ENCODE data around the gene STING1. TPM values are rescaled to one million over a fixed set of nuclear protein-coding genes. Genes with fewer than 3 reads are reported as not detected.
"Not testable (repeated sequence)": the region's sequence is repeated elsewhere in the genome, so short reads cannot be mapped to it uniquely, and the experiment has no call there.

The STING1 gene
- total RNA-seq, 2 donors from 2014 or later = 151 to 160 TPM

DNA sequence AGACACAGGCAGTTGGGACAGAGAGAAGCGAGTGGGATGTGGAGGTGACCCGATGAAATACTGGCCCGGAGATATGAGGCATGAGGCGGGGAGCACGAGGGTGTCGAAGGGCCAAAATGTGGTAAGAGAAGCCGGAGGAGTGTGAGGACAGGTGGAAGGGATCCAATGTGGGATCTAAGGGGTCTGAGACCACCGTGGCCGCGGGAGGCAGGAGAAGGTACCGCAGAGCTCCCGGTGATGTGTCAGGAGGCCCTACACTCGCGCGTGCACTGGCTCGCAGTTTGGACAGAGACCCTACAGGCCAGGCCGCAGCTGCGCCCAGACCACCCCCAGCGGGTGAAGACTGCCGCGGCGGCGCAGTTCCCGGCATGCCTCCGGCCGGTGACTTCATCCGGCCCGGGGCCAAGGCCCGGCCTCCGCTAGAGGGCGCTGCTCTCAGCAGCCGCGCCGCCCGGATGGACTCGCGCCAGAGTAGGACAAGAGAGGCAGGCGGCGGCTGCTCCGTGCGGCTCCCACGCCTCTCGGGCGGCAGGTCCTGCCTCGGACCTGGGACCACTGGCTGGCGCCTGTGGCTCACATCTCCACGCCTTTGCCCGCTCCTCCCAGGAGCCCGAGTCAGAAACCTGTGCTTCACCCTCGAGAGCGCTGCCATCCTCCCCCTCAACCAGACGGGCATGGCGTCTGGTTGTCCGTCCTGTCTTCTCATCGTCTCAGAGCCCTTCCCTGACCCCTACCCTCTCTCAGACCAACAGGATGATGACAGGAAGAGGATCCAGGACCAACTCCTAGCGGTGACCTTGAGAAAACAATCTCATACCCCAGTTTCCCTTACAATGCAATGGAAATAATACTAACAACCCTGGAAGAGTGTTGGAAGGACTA lies 35.4 kb upstream of the STING1 start:
- ATAC-seq = peak; percentile 97
- Mint-ChIP-seq H3K4me1 (peaks cover 19% of the 10 kb centered on the region), H3K36me3 (ENCODE audit: low read depth) (peaks cover 2% of the 10 kb centered on the region), H3K27me3 (peaks cover 10% of the 10 kb centered on the region), H3K4me3 (peak overlapping the region; percentile 94), H3K27ac (peak overlapping the region; percentile 92)
- DNase-seq = peak; percentile 82 to 92 (median 89)
- H3K9me3 ChIP-seq (ENCODE audit: control insufficient read depth, low read length, poor library complexity, severe bottlenecking) = no peaks in the 10 kb centered on the region

DNA sequence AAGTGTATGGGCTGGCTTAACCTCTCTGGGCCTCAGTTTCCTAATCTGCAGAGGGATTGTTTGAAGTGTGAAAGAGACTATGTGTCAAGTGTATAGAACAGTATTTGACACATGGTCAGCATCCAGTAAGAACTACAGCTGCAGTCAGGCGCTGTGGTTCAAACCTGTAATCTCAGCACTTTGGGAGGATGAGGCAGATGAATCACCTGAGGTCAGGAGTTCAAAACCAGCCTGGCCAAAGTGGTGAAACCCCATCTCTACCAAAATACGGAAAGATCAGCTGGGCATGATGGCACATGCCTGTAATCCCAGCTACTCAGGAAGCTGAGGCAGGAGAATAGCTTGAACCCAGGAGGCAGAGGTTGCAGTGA lies 31.9 kb upstream of the STING1 start:
- Mint-ChIP-seq H3K27me3 (peaks cover 6% of the 10 kb centered on the region), H3K4me1 (peaks cover 43% of the 10 kb centered on the region), H3K27ac (no peak overlapping the region), H3K36me3 (ENCODE audit: low read depth) (peaks cover 2% of the 10 kb centered on the region), H3K4me3 (no peak overlapping the region)
- no peak for ATAC-seq
- no peaks in the 10 kb centered on the region for H3K9me3 ChIP-seq (ENCODE audit: control insufficient read depth, low read length, poor library complexity, severe bottlenecking)
- no peak for DNase-seq

DNA sequence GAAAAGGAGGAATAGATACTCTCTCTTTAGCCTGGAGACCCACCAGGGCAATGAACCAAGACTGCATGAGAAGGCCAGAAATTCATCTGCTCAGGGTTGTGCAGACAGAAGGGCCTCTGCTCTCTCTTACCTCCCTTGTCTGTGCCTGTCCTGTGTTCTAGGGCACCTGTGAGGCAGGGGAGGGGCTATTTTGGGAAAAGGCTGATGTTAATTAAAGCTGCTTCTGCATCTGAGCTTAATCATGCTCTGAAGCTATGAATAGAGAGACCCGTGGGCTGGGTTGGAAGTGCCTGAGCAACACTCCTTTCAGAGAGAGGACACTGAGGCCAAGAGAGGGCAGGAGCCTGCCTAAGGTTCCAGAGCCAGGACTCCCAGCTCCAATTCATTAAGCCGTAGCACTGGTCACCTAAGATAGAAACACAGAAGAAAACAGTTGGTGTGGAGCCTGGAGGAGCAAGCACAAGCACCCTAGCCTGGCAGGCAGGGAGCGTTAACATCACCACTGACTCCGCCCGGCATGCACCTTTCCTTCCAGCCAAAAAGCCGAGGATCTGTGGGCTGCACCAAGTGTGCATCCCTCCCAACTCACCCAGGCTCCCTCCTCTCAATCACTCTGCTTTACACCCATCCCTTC lies 31.4 kb upstream of the STING1 start:
- peaks cover 42% of the 10 kb centered on the region for H3K4me1 Mint-ChIP-seq
- H3K9me3 ChIP-seq (ENCODE audit: control insufficient read depth, low read length, poor library complexity, severe bottlenecking) = no peaks in the 10 kb centered on the region
- H3K36me3 Mint-ChIP-seq (ENCODE audit: low read depth) = peaks cover 2% of the 10 kb centered on the region
- DNase-seq (no peak), ATAC-seq (no peak)
- no peak overlapping the region for H3K4me3 Mint-ChIP-seq
- H3K27ac Mint-ChIP-seq = no peak overlapping the region
- H3K27me3 Mint-ChIP-seq = peaks cover 1% of the 10 kb centered on the region

DNA sequence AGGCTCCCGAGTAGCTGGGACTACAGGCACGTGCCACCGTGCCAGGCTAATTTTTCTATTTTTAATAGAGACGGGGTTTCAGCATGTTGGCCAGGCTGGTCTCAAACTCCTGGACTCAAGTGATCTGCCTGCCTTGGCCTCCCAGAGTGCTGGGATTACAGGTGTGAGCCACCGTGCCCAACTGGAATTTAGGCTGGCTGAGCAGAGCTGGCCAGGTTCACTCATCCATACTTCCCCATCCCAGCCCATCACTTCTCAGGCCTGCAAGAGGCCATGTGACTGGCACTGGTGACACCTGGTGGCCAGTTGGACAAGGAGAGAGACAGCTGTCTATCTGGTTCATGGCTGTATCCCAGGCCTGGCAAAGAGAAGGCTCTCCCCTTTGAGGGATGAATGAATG lies 30.9 kb upstream of the STING1 start:
- not testable (repeated sequence) for H3K4me3 Mint-ChIP-seq; H3K27me3 Mint-ChIP-seq; H3K36me3 Mint-ChIP-seq (ENCODE audit: low read depth); H3K27ac Mint-ChIP-seq; H3K9me3 ChIP-seq (ENCODE audit: control insufficient read depth, low read length, poor library complexity, severe bottlenecking)
- peak; percentile 58 to 69 (median 61) for DNase-seq
- peaks cover 38% of the 10 kb centered on the region for H3K4me1 Mint-ChIP-seq
- peak; percentile 65 for ATAC-seq

DNA sequence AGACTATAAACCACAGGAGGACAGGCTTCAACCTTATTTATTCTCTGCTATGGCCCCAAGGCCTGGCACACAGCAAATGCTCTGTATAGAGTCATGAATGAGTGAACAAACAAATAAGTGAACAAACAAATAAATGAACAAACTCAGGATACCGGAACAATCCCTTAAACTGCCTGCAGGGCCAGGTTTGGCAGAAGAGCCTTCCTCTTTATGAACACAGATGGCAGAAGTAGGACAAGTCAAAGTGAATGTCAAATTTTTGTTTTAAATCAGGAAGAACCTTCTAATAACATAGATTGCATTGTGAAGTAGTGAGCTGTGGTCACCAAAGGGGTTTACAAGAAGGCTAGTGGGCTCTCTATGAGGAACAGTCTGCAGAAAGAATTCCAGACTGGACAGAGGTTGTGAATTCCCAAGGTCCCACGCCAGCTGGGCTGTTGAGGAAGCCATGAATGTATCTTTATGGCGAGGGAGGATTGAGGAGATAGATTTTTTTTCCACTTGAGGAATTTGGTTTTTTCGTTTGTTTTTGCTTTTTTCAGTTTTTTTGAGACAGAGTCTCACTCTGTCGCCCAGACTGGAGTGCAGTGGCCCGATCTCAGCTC lies 30.3 kb upstream of the STING1 start:
- Mint-ChIP-seq H3K27me3 (no peaks in the 10 kb centered on the region), H3K36me3 (ENCODE audit: low read depth) (peaks cover 2% of the 10 kb centered on the region), H3K27ac (peak overlapping the region; percentile 1), H3K4me3 (no peak overlapping the region), H3K4me1 (peaks cover 35% of the 10 kb centered on the region)
- no peaks in the 10 kb centered on the region for H3K9me3 ChIP-seq (ENCODE audit: control insufficient read depth, low read length, poor library complexity, severe bottlenecking)
- no peak for DNase-seq
- no peak for ATAC-seq

DNA sequence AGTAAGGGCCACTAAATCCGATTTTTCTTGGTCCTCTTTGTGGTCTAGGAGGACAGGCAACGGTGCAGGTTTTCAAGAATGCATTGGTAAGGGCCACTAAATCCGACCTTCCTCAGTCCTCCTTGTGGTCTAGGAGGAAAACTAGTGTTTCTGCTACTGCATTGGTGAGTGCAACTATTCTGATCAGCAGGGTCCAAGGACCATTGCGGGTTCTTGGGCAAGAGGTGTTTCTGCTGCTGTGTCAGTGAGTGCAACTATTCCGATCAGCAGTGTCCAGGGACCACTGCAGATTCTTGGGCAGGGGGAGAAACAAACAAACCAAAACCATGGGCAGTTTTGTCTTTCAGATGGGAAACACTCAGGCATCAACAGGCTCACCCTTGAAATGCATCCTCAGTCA lies 22.2 kb upstream of the STING1 start:
- DNase-seq; H3K4me3 Mint-ChIP-seq; H3K27me3 Mint-ChIP-seq; ATAC-seq; H3K9me3 ChIP-seq (ENCODE audit: control insufficient read depth, low read length, poor library complexity, severe bottlenecking); H3K4me1 Mint-ChIP-seq; H3K36me3 Mint-ChIP-seq (ENCODE audit: low read depth); H3K27ac Mint-ChIP-seq: not testable (repeated sequence)

DNA sequence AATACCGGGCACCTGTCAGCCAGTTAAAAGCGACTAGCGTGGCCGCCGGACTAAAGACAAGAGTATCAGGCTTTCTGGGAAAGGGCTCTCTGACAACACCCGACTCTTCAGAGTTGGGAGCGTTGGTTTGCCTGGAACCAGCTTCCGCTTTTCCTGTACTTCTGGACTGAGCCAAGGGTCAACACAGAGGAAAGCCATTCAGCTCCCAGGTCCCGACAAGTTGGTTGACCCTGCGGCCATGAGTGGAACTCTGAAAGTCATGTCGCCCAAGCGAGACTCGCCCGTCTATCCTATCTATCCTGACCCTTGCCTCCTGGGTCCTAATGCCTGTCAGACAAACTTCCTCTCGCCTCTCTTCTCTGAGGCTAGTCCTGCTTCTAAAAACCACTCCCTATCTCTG lies 21.3 kb upstream of the STING1 start:
- not testable (repeated sequence) for ATAC-seq; H3K4me1 Mint-ChIP-seq; DNase-seq; H3K27me3 Mint-ChIP-seq; H3K4me3 Mint-ChIP-seq; H3K27ac Mint-ChIP-seq; H3K9me3 ChIP-seq (ENCODE audit: control insufficient read depth, low read length, poor library complexity, severe bottlenecking); H3K36me3 Mint-ChIP-seq (ENCODE audit: low read depth)

DNA sequence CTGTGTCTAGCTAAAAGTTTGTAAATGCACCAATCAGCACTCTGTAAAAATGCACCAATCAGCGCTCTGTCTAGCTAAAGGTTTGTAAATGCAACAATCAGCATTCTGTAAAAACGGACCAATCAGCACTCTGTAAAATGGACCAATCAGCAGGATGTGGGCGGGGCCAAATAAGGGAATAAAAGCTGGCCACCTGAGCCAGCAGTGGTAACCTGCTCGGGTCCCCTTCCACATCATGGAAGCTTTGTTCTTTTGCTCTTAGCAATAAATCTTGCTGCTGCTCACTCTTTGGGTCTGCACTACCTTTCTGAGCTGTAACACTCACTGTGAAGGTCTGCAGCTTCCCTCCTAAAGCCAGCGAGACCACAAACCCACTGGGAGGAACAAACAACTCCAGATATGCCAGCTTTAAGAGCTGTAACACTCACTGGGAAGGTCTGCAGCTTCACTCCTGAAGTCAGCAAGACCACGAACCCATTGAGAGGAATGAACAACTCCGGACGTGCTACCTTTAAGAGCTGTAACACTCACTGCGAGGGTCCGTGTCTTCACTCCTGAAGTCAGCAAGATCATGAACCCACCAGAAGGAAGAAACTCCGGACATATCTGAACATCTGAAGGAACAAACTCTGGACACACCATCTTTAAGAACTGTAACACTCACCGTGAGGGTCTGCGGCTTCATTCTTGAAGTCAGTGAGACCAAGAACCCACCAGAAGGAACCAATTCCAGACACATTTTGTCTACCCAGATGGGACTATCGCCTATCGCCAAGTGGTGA lies 20.7 kb upstream of the STING1 start:
- H3K36me3 Mint-ChIP-seq (ENCODE audit: low read depth); H3K4me3 Mint-ChIP-seq; H3K4me1 Mint-ChIP-seq; H3K27ac Mint-ChIP-seq; ATAC-seq; H3K9me3 ChIP-seq (ENCODE audit: control insufficient read depth, low read length, poor library complexity, severe bottlenecking); H3K27me3 Mint-ChIP-seq; DNase-seq: not testable (repeated sequence)

DNA sequence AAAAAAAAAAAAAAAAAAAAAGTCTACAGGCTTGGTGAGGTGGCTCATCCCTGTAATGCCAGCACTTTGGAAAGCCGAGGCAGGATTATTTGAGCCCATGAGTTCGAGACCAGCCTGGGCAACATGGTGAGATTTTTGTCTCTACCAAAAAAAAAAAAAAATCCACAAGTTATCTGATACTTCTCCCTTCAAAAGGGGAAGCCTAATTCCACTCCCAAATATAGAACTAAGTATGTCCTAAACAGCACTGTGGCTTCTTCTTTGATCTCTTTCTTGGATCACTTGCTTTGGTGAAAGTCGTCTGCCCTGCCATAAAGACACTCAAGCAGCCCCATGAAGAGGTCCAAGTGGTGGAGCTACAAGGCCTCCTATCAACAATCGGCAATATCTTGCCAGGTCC lies 18.8 kb upstream of the STING1 start:
- DNase-seq = no peak
- Mint-ChIP-seq H3K4me1 (no peaks in the 10 kb centered on the region), H3K27ac (no peak overlapping the region), H3K36me3 (ENCODE audit: low read depth) (no peaks in the 10 kb centered on the region), H3K27me3 (no peaks in the 10 kb centered on the region), H3K4me3 (no peak overlapping the region)
- ATAC-seq = no peak
- H3K9me3 ChIP-seq (ENCODE audit: control insufficient read depth, low read length, poor library complexity, severe bottlenecking) = no peaks in the 10 kb centered on the region

DNA sequence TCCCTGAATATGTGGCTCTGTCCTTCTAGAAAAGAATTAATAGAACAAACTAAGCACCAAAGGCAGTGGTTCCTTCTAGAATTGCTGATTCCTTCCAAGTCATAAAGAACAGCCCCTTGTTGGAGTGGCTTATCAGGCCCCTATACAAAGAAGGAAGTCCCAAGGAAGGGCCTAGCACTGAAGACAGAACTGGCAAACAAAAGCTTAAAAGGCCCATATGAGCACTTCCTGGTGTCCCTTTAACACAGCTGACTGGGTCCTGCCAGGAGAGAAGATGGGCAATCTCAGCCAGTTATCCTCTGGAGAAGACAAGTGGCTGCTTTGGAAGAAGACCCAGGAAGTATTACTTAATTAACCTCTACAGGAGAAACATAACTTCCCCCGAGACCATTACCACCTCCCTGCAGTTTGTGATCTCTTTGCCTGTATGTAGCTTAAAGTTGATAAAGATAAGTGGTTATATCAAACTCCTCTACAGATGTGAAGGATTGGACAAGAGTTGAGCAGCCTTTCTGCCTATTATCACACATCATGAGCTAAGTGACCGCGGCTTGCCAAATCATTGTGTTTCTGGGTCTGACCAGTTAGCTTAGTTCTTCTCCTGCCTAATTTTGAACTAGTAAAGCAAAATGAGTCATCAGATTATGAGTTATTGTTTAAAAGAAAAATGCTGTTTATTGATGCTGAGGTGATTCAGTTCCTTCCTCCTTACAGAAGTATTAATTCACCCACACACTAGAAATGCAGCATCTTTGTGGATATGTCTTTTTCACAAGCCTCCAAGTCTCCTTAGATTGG lies 13.3 kb upstream of the STING1 start:
- no peak for DNase-seq
- no peaks in the 10 kb centered on the region for H3K9me3 ChIP-seq (ENCODE audit: control insufficient read depth, low read length, poor library complexity, severe bottlenecking)
- H3K27me3 Mint-ChIP-seq = no peaks in the 10 kb centered on the region
- H3K4me1 Mint-ChIP-seq = peaks cover 6% of the 10 kb centered on the region
- H3K27ac Mint-ChIP-seq = no peak overlapping the region
- H3K36me3 Mint-ChIP-seq (ENCODE audit: low read depth) = no peaks in the 10 kb centered on the region
- H3K4me3 Mint-ChIP-seq = no peak overlapping the region
- no peak for ATAC-seq

DNA sequence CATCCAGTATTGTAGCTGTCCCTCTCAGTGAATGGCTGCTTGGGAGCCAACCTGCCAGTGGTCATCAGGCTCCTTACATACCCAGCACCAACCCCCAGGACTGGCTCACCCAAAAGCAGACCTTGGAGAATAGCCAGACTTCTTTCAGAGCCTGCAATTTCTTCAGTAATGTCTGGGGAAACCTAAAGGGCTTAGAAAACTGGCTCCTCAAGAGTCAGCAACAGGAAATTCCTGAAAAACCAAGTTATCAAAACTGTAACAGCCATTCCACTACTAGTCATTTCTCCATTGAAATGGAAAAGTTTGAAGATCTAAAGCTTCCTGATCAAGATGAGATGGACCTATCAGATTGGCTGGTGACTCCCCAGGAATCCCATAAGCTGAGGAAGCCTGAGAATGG lies 12.3 kb upstream of the STING1 start:
- H3K4me3 Mint-ChIP-seq = no peak overlapping the region
- no peaks in the 10 kb centered on the region for H3K27me3 Mint-ChIP-seq
- H3K4me1 Mint-ChIP-seq = peaks cover 6% of the 10 kb centered on the region
- no peaks in the 10 kb centered on the region for H3K36me3 Mint-ChIP-seq (ENCODE audit: low read depth)
- H3K9me3 ChIP-seq (ENCODE audit: control insufficient read depth, low read length, poor library complexity, severe bottlenecking) = no peaks in the 10 kb centered on the region
- ATAC-seq (no peak), DNase-seq (no peak)
- H3K27ac Mint-ChIP-seq = no peak overlapping the region

DNA sequence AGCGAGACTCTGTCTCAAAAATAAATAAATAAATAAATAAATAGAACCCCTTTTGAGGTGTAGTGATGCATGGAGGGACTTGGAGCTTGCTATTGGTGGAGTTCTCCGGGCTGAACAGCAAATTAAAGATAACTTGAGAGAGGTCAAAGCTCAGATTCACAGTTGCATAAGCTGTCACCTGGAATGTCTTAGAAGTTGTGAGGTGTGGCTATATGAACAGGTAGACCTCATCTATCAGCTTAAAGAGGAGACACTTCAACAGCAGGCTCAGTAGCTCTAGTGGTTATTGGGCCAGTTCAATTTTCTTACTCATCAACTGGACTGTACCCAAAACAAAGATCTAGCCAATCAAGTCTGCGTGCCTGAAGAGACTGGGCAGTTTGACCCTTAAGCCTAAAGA lies 11.7 kb upstream of the STING1 start:
- Mint-ChIP-seq H3K4me1 (peaks cover 9% of the 10 kb centered on the region), H3K36me3 (ENCODE audit: low read depth) (no peaks in the 10 kb centered on the region), H3K4me3 (no peak overlapping the region), H3K27me3 (no peaks in the 10 kb centered on the region), H3K27ac (no peak overlapping the region)
- DNase-seq (no peak), ATAC-seq (no peak)
- H3K9me3 ChIP-seq (ENCODE audit: control insufficient read depth, low read length, poor library complexity, severe bottlenecking) = no peaks in the 10 kb centered on the region
